NB4 (cell line): ENCODE results near the gene ALX1.

Source experiments
- CTCF ChIP-seq: IDR thresholded peaks from one replicate; pipeline ENCODE4 v1.5.1; 2012; ENCODE audit warnings: low read depth, low read length
- MYC ChIP-seq: IDR thresholded peaks from 2 replicates; pipeline ENCODE4 v1.6.1; 2011; ENCODE audit warnings: low read depth, low read length
- POLR2A ChIP-seq: IDR thresholded peaks from 2 replicates; pipeline ENCODE4 v1.6.1; 2011; ENCODE audit warnings: mild to moderate bottlenecking; ENCODE audit not compliant: insufficient read length; ENCODE audit errors: extremely low read depth

- no peak for TF ChIP-seq CTCF
- TF ChIP-seq MYC = no peak
- TF ChIP-seq POLR2A = no peak
Measured at GRCh38 chr12:85308374-85308773, 28.4 kb downstream of the ALX1 start.
